ENCODE data around the gene SGCD.

The SGCD gene

DNA sequence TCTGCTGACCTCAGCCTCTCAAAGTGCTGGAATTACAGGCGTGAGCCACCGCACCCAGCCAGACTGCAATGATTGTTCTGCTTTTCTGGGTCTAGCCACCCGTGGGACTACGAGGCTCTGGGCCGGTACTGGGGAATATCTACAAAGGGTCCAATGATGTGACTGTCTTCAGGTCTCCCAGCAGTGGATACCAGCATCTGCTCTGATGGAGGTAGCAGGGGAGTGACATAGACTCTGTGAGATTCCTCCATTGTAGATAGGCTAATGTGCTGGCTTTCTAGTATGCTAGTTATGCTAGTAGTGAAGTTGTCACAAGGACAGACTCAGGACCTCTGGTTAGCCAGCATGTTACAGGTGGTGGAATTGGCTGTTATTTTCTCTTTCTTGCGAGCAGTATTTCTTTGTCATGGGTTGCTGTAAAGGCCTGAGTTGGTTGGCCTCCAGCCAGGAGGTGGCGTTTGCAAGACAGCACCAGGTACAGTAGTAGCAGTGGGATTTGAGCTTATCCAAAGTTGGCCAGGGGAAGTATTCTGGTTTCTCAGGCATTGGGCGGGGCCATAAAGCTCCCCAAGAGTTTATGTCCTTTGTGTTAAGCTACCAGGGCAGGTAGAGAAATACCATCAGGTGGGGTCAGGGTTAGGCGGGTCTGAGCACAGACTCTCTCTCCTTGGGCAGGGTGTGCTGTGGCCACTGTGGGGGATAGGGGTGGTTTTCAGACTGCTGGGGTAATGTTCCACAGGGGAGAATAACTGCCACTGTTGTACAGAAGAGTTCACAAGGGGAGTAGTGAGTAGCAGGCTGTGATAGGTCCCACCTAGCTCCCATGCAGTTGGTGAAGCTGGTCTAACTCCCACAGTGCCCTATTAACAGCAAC, 105.2 kb downstream of the SGCD start:
- POLR2A ChIA-PET, result no interaction called here
- CTCF ChIA-PET, result no interaction called here
- no peak for TF ChIP-seq L3MBTL2 (conservative IDR thresholded peaks at IDR 0.05)
- TF ChIP-seq FOXK2 (IDR thresholded peaks at IDR 0.05), result no peak
- no peak for TF ChIP-seq ELF4 (IDR thresholded peaks at IDR 0.05)
- no peak for TF ChIP-seq TARDBP (IDR thresholded peaks at IDR 0.05)
- TF ChIP-seq BHLHE40 (IDR thresholded peaks at IDR 0.05; ENCODE audit: borderline replicate concordance), result no peak
- TF ChIP-seq, protein P1, sequence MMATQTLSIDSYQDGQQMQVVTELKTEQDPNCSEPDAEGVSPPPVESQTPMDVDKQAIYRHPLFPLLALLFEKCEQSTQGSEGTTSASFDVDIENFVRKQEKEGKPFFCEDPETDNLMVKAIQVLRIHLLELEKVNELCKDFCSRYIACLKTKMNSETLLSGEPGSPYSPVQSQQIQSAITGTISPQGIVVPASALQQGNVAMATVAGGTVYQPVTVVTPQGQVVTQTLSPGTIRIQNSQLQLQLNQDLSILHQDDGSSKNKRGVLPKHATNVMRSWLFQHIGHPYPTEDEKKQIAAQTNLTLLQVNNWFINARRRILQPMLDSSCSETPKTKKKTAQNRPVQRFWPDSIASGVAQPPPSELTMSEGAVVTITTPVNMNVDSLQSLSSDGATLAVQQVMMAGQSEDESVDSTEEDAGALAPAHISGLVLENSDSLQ (IDR thresholded peaks at IDR 0.05), result no peak
- no peak for TF ChIP-seq SP1 (IDR thresholded peaks at IDR 0.05)
- TF ChIP-seq LEF1 (IDR thresholded peaks at IDR 0.05; ENCODE audit: borderline replicate concordance), result no peak
- DNase-seq (ENCODE audit: extremely low spot score), result no peak

DNA sequence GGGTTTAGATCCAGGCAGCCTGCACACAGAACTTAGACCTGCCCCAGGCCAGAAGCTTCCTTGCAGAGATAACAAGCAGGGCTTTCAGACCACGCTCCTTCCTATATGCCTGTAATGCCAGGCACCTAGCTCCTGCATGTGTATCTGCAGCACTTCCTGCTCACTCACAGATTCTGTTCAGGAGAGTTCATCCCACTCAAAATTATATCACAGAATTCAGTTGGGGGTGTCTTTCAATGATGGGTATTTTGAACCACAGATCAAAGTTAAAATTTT, 105.8 kb downstream of the SGCD start:
- TF ChIP-seq BHLHE40 (IDR thresholded peaks at IDR 0.05; ENCODE audit: borderline replicate concordance) (no peak), SP1 (IDR thresholded peaks at IDR 0.05) (no peak), NFRKB (IDR thresholded peaks at IDR 0.05) (no peak), SUZ12 (IDR thresholded peaks at IDR 0.05) (no peak), FOXK2 (IDR thresholded peaks at IDR 0.05) (no peak), CTBP1 (IDR thresholded peaks at IDR 0.05; ENCODE audit: borderline replicate concordance) (no peak), FOXA1 (IDR thresholded peaks at IDR 0.05) (no peak), ARNT (IDR thresholded peaks at IDR 0.05) (no peak), TARDBP (IDR thresholded peaks at IDR 0.05) (no peak), ELF4 (IDR thresholded peaks at IDR 0.05) (no peak), L3MBTL2 (conservative IDR thresholded peaks at IDR 0.05) (no peak), FOXM1 (IDR thresholded peaks at IDR 0.05; ENCODE audit: borderline replicate concordance) (no peak), LEF1 (IDR thresholded peaks at IDR 0.05; ENCODE audit: borderline replicate concordance) (no peak), HDGF (IDR thresholded peaks at IDR 0.05; ENCODE audit: borderline replicate concordance) (no peak), ZNF384 (IDR thresholded peaks at IDR 0.05) (no peak)
- TF ChIP-seq, protein P1 (IDR thresholded peaks at IDR 0.05), result no peak
- ChIA-PET CTCF (no interaction called here), POLR2A (no interaction called here)
- no peak for DNase-seq (ENCODE audit: extremely low spot score)

DNA sequence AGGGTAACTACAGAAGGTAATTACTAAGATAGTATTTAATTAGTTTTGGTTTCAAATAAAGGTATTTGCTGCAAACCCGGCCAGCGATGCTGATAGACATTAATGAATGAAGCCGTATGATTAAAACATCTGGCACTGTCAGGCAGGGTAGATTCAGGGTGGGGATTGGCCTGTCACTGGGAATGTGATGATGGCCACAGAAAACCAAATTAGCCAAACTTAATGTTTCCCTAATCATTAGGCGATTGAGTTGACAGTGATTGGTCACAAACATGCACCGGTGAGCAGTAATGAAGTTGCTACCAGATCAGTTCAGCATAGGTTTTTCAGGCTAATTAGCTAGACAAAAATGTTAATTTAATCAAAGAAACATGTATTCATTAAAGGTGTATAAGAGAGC, 107.5 kb downstream of the SGCD start:
- no peak for TF ChIP-seq NFRKB (IDR thresholded peaks at IDR 0.05)
- TF ChIP-seq, protein P1 (IDR thresholded peaks at IDR 0.05), result no peak
- CTCF ChIA-PET, result no interaction called here
- POLR2A ChIA-PET, result no interaction called here

DNA sequence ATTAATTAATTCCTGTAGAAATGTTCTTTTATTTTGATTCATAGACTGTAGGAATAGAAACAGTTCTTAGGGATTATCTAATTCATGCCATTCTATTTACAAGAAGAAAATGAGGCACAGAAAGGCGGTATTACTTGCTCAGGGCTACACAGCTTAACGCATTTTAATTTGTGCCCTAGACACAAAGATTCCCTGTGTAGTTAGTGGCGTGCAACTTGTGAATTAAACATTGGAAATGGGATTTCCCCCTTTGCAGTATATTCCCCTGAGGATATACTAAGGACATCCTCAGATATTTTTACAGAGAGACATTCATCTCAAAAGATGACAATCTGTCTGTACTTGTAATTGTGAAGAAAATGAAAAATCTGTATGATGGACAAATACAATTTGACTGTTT, 108.1 kb downstream of the SGCD start:
- TF ChIP-seq, protein P1 (IDR thresholded peaks at IDR 0.05), result no peak
- TF ChIP-seq CTBP1 (IDR thresholded peaks at IDR 0.05; ENCODE audit: borderline replicate concordance) (no peak), ZNF384 (IDR thresholded peaks at IDR 0.05) (no peak), HDGF (IDR thresholded peaks at IDR 0.05; ENCODE audit: borderline replicate concordance) (no peak)
- POLR2A ChIA-PET, result no interaction called here
- DNase-seq (ENCODE audit: extremely low spot score), result no peak
- CTCF ChIA-PET, result no interaction called here

More for the DNA sequence above, 107.5 kb downstream of the SGCD start:
- DNase-seq (ENCODE audit: extremely low spot score), result no peak

DNA sequence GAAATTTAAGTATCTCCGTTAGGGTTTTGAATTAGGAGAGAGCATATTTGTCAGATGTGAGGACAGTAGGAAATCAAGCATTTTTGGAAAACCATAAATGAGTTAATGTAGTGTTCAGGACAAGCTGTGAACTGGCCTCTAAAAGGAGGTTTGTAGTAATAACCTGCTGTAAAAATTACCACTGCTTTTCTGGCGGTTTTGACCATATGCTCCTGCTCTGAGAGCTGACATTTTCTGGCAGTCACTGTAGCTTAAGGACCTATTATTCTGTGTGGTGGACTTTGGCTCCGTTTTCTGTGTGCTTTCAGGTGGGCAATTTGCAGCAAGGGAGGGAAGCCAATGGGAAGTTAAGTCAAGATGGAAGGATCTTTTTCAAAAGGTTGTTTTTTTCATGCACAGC, 111.1 kb downstream of the SGCD start:
- TF ChIP-seq L3MBTL2 (conservative IDR thresholded peaks at IDR 0.05) (no peak), ARNT (IDR thresholded peaks at IDR 0.05) (no peak), TARDBP (IDR thresholded peaks at IDR 0.05) (no peak), NFRKB (IDR thresholded peaks at IDR 0.05) (no peak), FOXA1 (IDR thresholded peaks at IDR 0.05) (no peak), ZNF384 (IDR thresholded peaks at IDR 0.05) (no peak)
- TF ChIP-seq, protein P1 (IDR thresholded peaks at IDR 0.05), result no peak
- ChIA-PET CTCF (no interaction called here), POLR2A (no interaction called here)
- DNase-seq (ENCODE audit: extremely low spot score), result no peak

DNA sequence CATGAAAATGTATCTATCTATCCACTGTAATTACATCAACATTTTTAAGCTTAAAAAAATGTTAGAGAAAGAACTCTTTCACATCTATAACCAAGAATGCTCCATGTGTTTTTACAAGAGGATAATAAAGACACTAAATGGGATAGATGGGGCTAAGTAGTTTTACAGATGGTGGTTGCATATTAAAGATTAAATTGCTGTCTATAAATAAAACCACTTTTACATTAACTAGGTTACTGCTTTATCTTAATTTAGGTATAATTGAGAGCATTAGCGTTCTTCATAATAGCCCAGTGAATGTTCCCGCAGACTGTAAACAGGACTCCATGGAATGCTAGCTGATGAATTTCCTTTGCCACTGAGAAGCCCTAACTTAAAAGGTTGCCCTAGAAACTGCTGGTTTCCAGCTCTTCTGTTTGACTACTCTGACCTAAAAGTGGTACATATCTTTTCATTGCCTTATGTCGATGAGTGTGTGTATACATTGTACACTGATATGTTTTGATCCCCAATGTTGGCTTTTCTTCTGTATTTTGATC, 117.9 kb downstream of the SGCD start:
- TF ChIP-seq NFRKB (IDR thresholded peaks at IDR 0.05), result no peak
- no peak for TF ChIP-seq ZNF384 (IDR thresholded peaks at IDR 0.05)
- TF ChIP-seq HDGF (IDR thresholded peaks at IDR 0.05; ENCODE audit: borderline replicate concordance), result no peak
- no peak for TF ChIP-seq ARNT (IDR thresholded peaks at IDR 0.05)
- TF ChIP-seq ELF4 (IDR thresholded peaks at IDR 0.05), result no peak
- TF ChIP-seq FOXK2 (IDR thresholded peaks at IDR 0.05), result no peak
- TF ChIP-seq, protein P1 (IDR thresholded peaks at IDR 0.05), result no peak
- no peak for TF ChIP-seq LEF1 (IDR thresholded peaks at IDR 0.05; ENCODE audit: borderline replicate concordance)
- TF ChIP-seq TARDBP (IDR thresholded peaks at IDR 0.05), result no peak
- TF ChIP-seq FOXA1 (IDR thresholded peaks at IDR 0.05), result no peak
- CTCF ChIA-PET, result no interaction called here
- POLR2A ChIA-PET, result no interaction called here
- DNase-seq (ENCODE audit: extremely low spot score), result no peak

All from HEK293T (cell line).